Measurements from ENCODE around the gene KBTBD7. TPM values are rescaled to one million over a fixed set of nuclear protein-coding genes. Genes with fewer than 3 reads are reported as not detected.

Gene KBTBD7
- total and polyA plus RNA-seq, 2 donors (not counting 1 experiment from before 2014, with no cell fraction given): 0.73 to 9.2 TPM

GRCh38 chr13:41193469-41193868, 900 bp downstream of the KBTBD7 start:
- H3K9ac ChIP-seq (ENCODE audit: low read length): no peak overlapping the region
- H3K4me1 Mint-ChIP-seq: peaks cover 38% of the 10 kb centered on the region
- H3K4me1 ChIP-seq (ENCODE audit: control insufficient read depth in 2 of 2, insufficient read depth in 2 of 2, low read length in 2 of 2): peaks cover 26 to 27% of the 10 kb centered on the region in 2 donors
- peak overlapping the region in 3 of 5 experiments; percentile 15 to 92 (median 65) for H3K4me3 ChIP-seq (ENCODE audit: control extremely low read depth in 1 of 5, extremely low read depth in 1 of 5, insufficient read depth in 1 of 5, low read depth in 2 of 5, low read length in 4 of 5)
- ATAC-seq (ENCODE audit: low read depth) (no peak), DNase-seq (no peak)
- peak overlapping the region; percentile 76 for H3K4me2 ChIP-seq (replicated peaks; ENCODE audit: low read depth, low read length, poor library complexity, severe bottlenecking)
- H3K36me3 ChIP-seq (replicated peaks in 1 of 2; ENCODE audit: control extremely low read depth in 1 of 2, control insufficient read depth in 1 of 2, extremely low read depth in 1 of 2, insufficient read depth in 2 of 2, low read length in 1 of 2): no peaks in the 10 kb centered on the region
- H3K27ac ChIP-seq (ENCODE audit: low read length in 2 of 2): no peak overlapping the region
- WGBS (ENCODE audit: insufficient coverage): over 99% methylated on average over 18 of the region's 18 CpGs
- H3K27me3 Mint-ChIP-seq: no peaks in the 10 kb centered on the region
- H4K20me1 ChIP-seq (ENCODE audit: control insufficient read depth, insufficient read depth, low read length, poor library complexity, severe bottlenecking): no peaks in the 10 kb centered on the region
- H3K9me3 ChIP-seq (ENCODE audit: control extremely low read depth in 1 of 3, control insufficient read depth in 2 of 3, insufficient read depth in 1 of 3, low read length in 2 of 3): no peaks in the 10 kb centered on the region
- H3K27ac Mint-ChIP-seq: peak overlapping the region; percentile 94
- H2AFZ ChIP-seq (ENCODE audit: insufficient read depth, low read depth, low read length, poor library complexity, severe bottlenecking): peak overlapping the region; percentile 95
- intact Hi-C loops (cut with micrococcal nuclease): loop anchor here (10.0 kb wide), 2 partner anchors 209 to 1181 kb away; no protein-coding TSS in a partner anchor
- peak overlapping the region; percentile 96 for H3K4me3 Mint-ChIP-seq
- TF ChIP-seq CTCF (IDR thresholded peaks at IDR 0.05) (no peak), EZH2 (IDR thresholded peaks at IDR 0.05; ENCODE audit: borderline replicate concordance, insufficient read depth, low read depth, low read length, poor library complexity, severe bottlenecking) (no peak)
- H3K27me3 ChIP-seq (replicated peaks in 1 of 4; ENCODE audit: control extremely low read depth in 1 of 4, control insufficient read depth in 3 of 4, insufficient read depth in 4 of 4, low read length in 3 of 4): no peaks in the 10 kb centered on the region
- ChIA-PET POLR2A (no interaction called here), CTCF (interaction anchor here (0.5 kb wide), 1 partner anchor 1199 kb away, joined by 3 read pairs; no protein-coding TSS in a partner anchor)
- peaks cover 23% of the 10 kb centered on the region for H3K79me2 ChIP-seq (ENCODE audit: control insufficient read depth, insufficient read depth, low read length)
- H3K9me3 Mint-ChIP-seq (ENCODE audit: insufficient read depth): no peaks in the 10 kb centered on the region

- WGBS (ENCODE audit: insufficient coverage): 94% methylated on average over 3 of the region's 6 CpGs
- Histone ChIP-seq H3K36me3 (replicated peaks in 1 of 2; ENCODE audit: control extremely low read depth in 1 of 2, control insufficient read depth in 1 of 2, extremely low read depth in 1 of 2, insufficient read depth in 2 of 2, low read length in 1 of 2) (no peaks in the 10 kb centered on the region), H3K4me1 (ENCODE audit: control insufficient read depth in 2 of 2, insufficient read depth in 2 of 2, low read length in 2 of 2) (peaks cover 11 to 16% of the 10 kb centered on the region in 2 donors), H2AFZ (ENCODE audit: insufficient read depth, low read depth, low read length, poor library complexity, severe bottlenecking) (no peak overlapping the region), H3K4me3 (ENCODE audit: control extremely low read depth in 1 of 5, extremely low read depth in 1 of 5, insufficient read depth in 1 of 5, low read depth in 2 of 5, low read length in 4 of 5) (no peak overlapping the region), H3K9ac (ENCODE audit: low read length) (no peak overlapping the region), H3K27ac (ENCODE audit: low read length in 2 of 2) (no peak overlapping the region), H3K4me2 (replicated peaks; ENCODE audit: low read depth, low read length, poor library complexity, severe bottlenecking) (no peak overlapping the region), H4K20me1 (ENCODE audit: control insufficient read depth, insufficient read depth, low read length, poor library complexity, severe bottlenecking) (no peaks in the 10 kb centered on the region), H3K27me3 (replicated peaks in 1 of 4; ENCODE audit: control extremely low read depth in 1 of 4, control insufficient read depth in 3 of 4, insufficient read depth in 4 of 4, low read length in 3 of 4) (no peaks in the 10 kb centered on the region), H3K9me3 (ENCODE audit: control extremely low read depth in 1 of 3, control insufficient read depth in 2 of 3, insufficient read depth in 1 of 3, low read length in 2 of 3) (no peaks in the 10 kb centered on the region), H3K79me2 (ENCODE audit: control insufficient read depth, insufficient read depth, low read length) (peaks cover 17% of the 10 kb centered on the region)
- Mint-ChIP-seq H3K27ac (no peak overlapping the region), H3K4me1 (peaks cover 17% of the 10 kb centered on the region), H3K27me3 (no peaks in the 10 kb centered on the region), H3K4me3 (no peak overlapping the region), H3K9me3 (ENCODE audit: insufficient read depth) (no peaks in the 10 kb centered on the region)
- no peak for ATAC-seq (ENCODE audit: low read depth)
- DNase-seq: no peak
- TF ChIP-seq CTCF (IDR thresholded peaks at IDR 0.05): no peak
- TF ChIP-seq EZH2 (IDR thresholded peaks at IDR 0.05; ENCODE audit: borderline replicate concordance, insufficient read depth, low read depth, low read length, poor library complexity, severe bottlenecking): no peak
- ChIA-PET CTCF (no interaction called here), POLR2A (no interaction called here)
- intact Hi-C loops (cut with micrococcal nuclease): no loop called here
Measured at GRCh38 chr13:41188584-41188983, 5.8 kb downstream of the KBTBD7 start.

Measured in B cell (primary cell).